HepG2 (cell line): ENCODE results near the gene DMXL1. TPM values are rescaled to one million over a fixed set of nuclear protein-coding genes. Genes with fewer than 3 reads are reported as not detected.

ENCODE experiments used
- ATAC-seq: fragments of 200-7000 bp; cut with Tn5 transposase; 3 replicates; pipeline ENCODE4 v1.9.1; 2020; ENCODE audit warnings: mild to moderate bottlenecking, moderate library complexity
- BruUV-seq: library from RNA; stranded (reverse); fragments of 400-500 nt; replicated peaks from 2 replicates; lab custom pipeline; 2021; lab: Mats Ljungman, UMichigan
- CTCF ChIA-PET: fragments of 300-600 bp; formaldehyde crosslinking; extraction: SDS; loops from one replicate; lab custom pipeline; 2021; ENCODE audit warnings: low total read pairs, inconsistent platforms, low intra/inter-chr PET ratio; lab: Yijun Ruan, JAX
- POLR2A ChIA-PET: fragments of 350-600 bp; sonication (Branson Sonifier 250); formaldehyde crosslinking; loops from one replicate; lab custom pipeline; 2020; ENCODE audit warnings: antibody characterized with exemption, inconsistent platforms; lab: Yijun Ruan, JAX
- DNase-seq: peaks from one replicate; pipeline ENCODE4 v3.0.0-alpha.2; 2015; ENCODE audit warnings: low spot score
- FAIRE-seq: peaks from 3 replicates; lab custom pipeline; 2011; peaks lifted over from hg19 to GRCh38; lab: Jason Lieb, UNC
- H2AFZ ChIP-seq: one replicate; pipeline ENCODE4 v1.6.1; 2011; ENCODE audit warnings: low read length, inconsistent platforms
- H3K27ac ChIP-seq: fragments of 300-600 bp; 3 replicates; pipeline ENCODE4 v1.8.0; 2011; ENCODE audit warnings: mixed run types, mild to moderate bottlenecking, mixed read lengths, low read length, inconsistent platforms; ENCODE audit not compliant: insufficient read depth; ENCODE audit errors: extremely low read length
- H3K27me3 ChIP-seq, 2 experiments: fragments of 200-600 bp in 1 of 2; 2 replicates in 1 of 2; 3 replicates in 1 of 2; pipeline versions ENCODE4 v1.6.0 to v1.8.0; 2011; ENCODE audit warnings: low read length in 2 of 2, mild to moderate bottlenecking in 2 of 2, moderate library complexity in 2 of 2, inconsistent platforms in 1 of 2; ENCODE audit not compliant: insufficient read depth in 2 of 2, control insufficient read depth in 1 of 2
- H3K36me3 ChIP-seq, 2 experiments: fragments of 200-600 bp in 1 of 2; replicated peaks in 1 of 2; 2 replicates in 1 of 2; 3 replicates in 1 of 2; pipeline versions ENCODE4 v1.5.1 to v1.8.0; 2011; ENCODE audit warnings: low read length in 2 of 2, inconsistent platforms in 1 of 2; ENCODE audit not compliant: insufficient read depth in 2 of 2, control insufficient read depth in 1 of 2
- H3K4me1 ChIP-seq: 2 replicates; pipeline ENCODE4 v1.5.1; 2012; ENCODE audit warnings: low read length, inconsistent platforms; ENCODE audit not compliant: insufficient read depth
- H3K4me2 ChIP-seq: 2 replicates; pipeline ENCODE4 v1.6.0; 2011; ENCODE audit warnings: low read depth, low read length, inconsistent platforms
- H3K4me3 ChIP-seq, 3 experiments: fragments of 200-600 bp in 1 of 3; sonication (generic), shearing (Covaris generic) in 1 of 3; replicated peaks in 1 of 3; 2 replicates each; pipeline ENCODE4 v1.5.1; 2011 to 2016; ENCODE audit warnings: low read length in 3 of 3, inconsistent platforms in 2 of 3, low read depth in 2 of 3, mild to moderate bottlenecking in 2 of 3, control low read depth in 1 of 3, mixed read lengths in 1 of 3; ENCODE audit not compliant: insufficient read depth in 1 of 3
- H3K79me2 ChIP-seq: one replicate; pipeline ENCODE4 v1.6.1; 2011; ENCODE audit warnings: low read length, inconsistent platforms; ENCODE audit not compliant: insufficient read depth
- H3K9ac ChIP-seq: 2 replicates; pipeline ENCODE4 v1.6.0; 2011; ENCODE audit warnings: mild to moderate bottlenecking, low read depth, low read length, inconsistent platforms; ENCODE audit not compliant: insufficient read depth
- H3K9me3 ChIP-seq: 2 replicates; pipeline ENCODE4 v1.5.1; 2012; ENCODE audit warnings: mild to moderate bottlenecking, low read length
- H4K20me1 ChIP-seq: 2 replicates; pipeline ENCODE4 v1.6.0; 2011; ENCODE audit warnings: inconsistent platforms, mild to moderate bottlenecking, low read length, moderate library complexity; ENCODE audit not compliant: insufficient read depth
- ATRX ChIP-seq: sonication (generic); formaldehyde crosslinking; IDR thresholded peaks from 2 replicates; pipeline ENCODE4 v1.4.0; 2020; ENCODE audit warnings: missing genetic modification reagents, borderline replicate concordance
- ERF ChIP-seq: IDR thresholded peaks from 2 replicates; pipeline ENCODE4 v1.6.1; 2018; ENCODE audit warnings: missing biosample characterization, missing genetic modification reagents
- GABPA ChIP-seq, 2 experiments: IDR thresholded peaks; 2 replicates each; pipeline ENCODE4 v1.6.1; 2011 to 2016; ENCODE audit warnings: low read depth in 2 of 2, low read length in 1 of 2, missing biosample characterization in 1 of 2, missing genetic modification characterization in 1 of 2
- HOXA7 ChIP-seq: sonication (generic); formaldehyde crosslinking; IDR thresholded peaks from 2 replicates; pipeline ENCODE4 v1.8.1; 2022; ENCODE audit warnings: mild to moderate bottlenecking, missing genetic modification reagents, moderate library complexity
- RARG ChIP-seq: sonication (generic); formaldehyde crosslinking; IDR thresholded peaks from 2 replicates; pipeline ENCODE4 v1.4.0; 2020; ENCODE audit warnings: low read depth, mild to moderate bottlenecking, missing genetic modification reagents
- ZBTB7B ChIP-seq: sonication (generic); formaldehyde crosslinking; IDR thresholded peaks from 2 replicates; pipeline ENCODE4 v1.4.0; 2020; ENCODE audit warnings: missing genetic modification reagents
- ZNF878 ChIP-seq: sonication (generic); formaldehyde crosslinking; IDR thresholded peaks from 2 replicates; pipeline ENCODE4 v1.8.1; 2023; ENCODE audit warnings: mild to moderate bottlenecking, missing genetic modification reagents, moderate library complexity
- ZSCAN31 ChIP-seq: sonication (generic); formaldehyde crosslinking; IDR thresholded peaks from 2 replicates; pipeline ENCODE4 v1.5.0; 2020; ENCODE audit warnings: low read depth, mild to moderate bottlenecking, missing genetic modification reagents
- WGBS: methylation state at CpG from one replicate; pipeline ENCODE4 v1.1.6; 2017; ENCODE audit warnings: low lambda C conversion rate; 5-methylcytosine and 5-hydroxymethylcytosine counted together
- in situ Hi-C: cut with HindIII; loops from 2 replicates; pipeline ENCODE4 v1.10.0; 2017; ENCODE audit warnings: low pct_unique_long_range_greater_than_20kb; ENCODE audit not compliant: extremely low pct_ligation_motif_present
- intact Hi-C: fragments of 100-400 bp; cut with micrococcal nuclease; formaldehyde crosslinking; loops from one replicate; pipeline ENCODE4 v1.10.0; 2022; ENCODE audit not compliant: unreplicated experiment
- polyA plus RNA-seq, 8 experiments: library from polyadenylated mRNA; depleted of rRNA in 3 of 8; stranded (reverse) in 7 of 8; unstranded in 1 of 8; fragments of >200 nt; fragmentation: Illumina TruSeq in 4 of 8; extraction: Trizol in 4 of 8; gene quantifications; 2 replicates each; pipeline versions ENCODE4 v1.2.1 to v1.2.3, GENCODE V29; 2011 to 2016; ENCODE audit warnings: low read depth in 4 of 8, missing spikeins in 1 of 8, mixed read lengths in 1 of 8; ENCODE audit not compliant: insufficient read depth in 1 of 8
- total RNA-seq, 5 experiments: library from RNA; depleted of rRNA; stranded (reverse); fragments of >200 nt; fragmentation: Illumina TruSeq; extraction: Trizol; gene quantifications; 2 replicates each; pipeline ENCODE4 v1.2.3, GENCODE V29; 2016; ENCODE audit warnings: low read depth in 1 of 5
- TF ChIP-seq, protein P1 (sequence below): IDR thresholded peaks from 2 replicates; pipeline ENCODE4 v1.4.0; 2020; ENCODE audit warnings: mild to moderate bottlenecking, missing genetic modification reagents
- TF ChIP-seq, protein P2 (sequence below): IDR thresholded peaks from 2 replicates; pipeline ENCODE4 v1.6.1; 2016; ENCODE audit warnings: mild to moderate bottlenecking
- TF ChIP-seq, protein P3 (sequence below): sonication (generic); formaldehyde crosslinking; IDR thresholded peaks from 2 replicates; pipeline ENCODE4 v1.4.0; 2020; ENCODE audit warnings: missing genetic modification reagents
- TF ChIP-seq, protein P4 (sequence below): sonication (generic); formaldehyde crosslinking; IDR thresholded peaks from 2 replicates; pipeline ENCODE4 v1.8.0; 2023; ENCODE audit warnings: mild to moderate bottlenecking, missing genetic modification reagents
- TF ChIP-seq, protein P5 (sequence below): sonication (generic); formaldehyde crosslinking; IDR thresholded peaks from 2 replicates; pipeline ENCODE4 v1.4.0; 2020; ENCODE audit warnings: missing genetic modification reagents

Gene DMXL1
- total and polyA plus RNA-seq, 2 of the 13 experiments (the other 11 are each of a cell fraction or from before 2014, with no cell fraction given) = 6.9 to 18.6 TPM

DNA sequence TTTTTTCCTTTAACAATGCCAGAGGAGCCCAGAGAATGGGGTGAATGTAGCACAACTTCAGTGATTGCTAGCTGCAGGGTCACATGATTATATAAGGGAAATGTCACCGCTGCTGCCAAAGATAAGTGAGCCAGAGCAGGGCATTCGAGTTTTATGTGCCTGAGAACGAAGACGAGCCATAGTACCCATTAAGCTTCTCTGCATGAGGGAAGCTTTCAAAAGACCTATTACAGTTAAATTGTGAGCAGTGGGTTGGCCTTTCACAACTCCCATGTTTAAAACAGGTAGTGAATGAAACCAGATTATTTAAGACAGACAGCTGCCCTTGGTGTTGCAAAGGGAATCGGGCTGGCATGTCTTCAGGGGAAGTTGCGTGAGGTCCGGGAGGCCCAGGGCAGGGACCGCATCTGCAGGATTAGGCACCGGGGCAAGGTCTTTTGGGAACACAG is 202.5 kb downstream of the DMXL1 start:
- no peaks in the 10 kb centered on the region; a peak in 1 of 5 replicates for H3K27me3 ChIP-seq
- intact Hi-C loops = no loop called here
- no peak for TF ChIP-seq GABPA (IDR thresholded peaks at IDR 0.05; ENCODE audit: low read depth, low read length)
- TF ChIP-seq GABPA (CRISPR knock-in tag; IDR thresholded peaks at IDR 0.05; ENCODE audit: low read depth) = no peak
- TF ChIP-seq ZNF878 (CRISPR knock-in tag) = no peak
- TF ChIP-seq, protein P1, sequence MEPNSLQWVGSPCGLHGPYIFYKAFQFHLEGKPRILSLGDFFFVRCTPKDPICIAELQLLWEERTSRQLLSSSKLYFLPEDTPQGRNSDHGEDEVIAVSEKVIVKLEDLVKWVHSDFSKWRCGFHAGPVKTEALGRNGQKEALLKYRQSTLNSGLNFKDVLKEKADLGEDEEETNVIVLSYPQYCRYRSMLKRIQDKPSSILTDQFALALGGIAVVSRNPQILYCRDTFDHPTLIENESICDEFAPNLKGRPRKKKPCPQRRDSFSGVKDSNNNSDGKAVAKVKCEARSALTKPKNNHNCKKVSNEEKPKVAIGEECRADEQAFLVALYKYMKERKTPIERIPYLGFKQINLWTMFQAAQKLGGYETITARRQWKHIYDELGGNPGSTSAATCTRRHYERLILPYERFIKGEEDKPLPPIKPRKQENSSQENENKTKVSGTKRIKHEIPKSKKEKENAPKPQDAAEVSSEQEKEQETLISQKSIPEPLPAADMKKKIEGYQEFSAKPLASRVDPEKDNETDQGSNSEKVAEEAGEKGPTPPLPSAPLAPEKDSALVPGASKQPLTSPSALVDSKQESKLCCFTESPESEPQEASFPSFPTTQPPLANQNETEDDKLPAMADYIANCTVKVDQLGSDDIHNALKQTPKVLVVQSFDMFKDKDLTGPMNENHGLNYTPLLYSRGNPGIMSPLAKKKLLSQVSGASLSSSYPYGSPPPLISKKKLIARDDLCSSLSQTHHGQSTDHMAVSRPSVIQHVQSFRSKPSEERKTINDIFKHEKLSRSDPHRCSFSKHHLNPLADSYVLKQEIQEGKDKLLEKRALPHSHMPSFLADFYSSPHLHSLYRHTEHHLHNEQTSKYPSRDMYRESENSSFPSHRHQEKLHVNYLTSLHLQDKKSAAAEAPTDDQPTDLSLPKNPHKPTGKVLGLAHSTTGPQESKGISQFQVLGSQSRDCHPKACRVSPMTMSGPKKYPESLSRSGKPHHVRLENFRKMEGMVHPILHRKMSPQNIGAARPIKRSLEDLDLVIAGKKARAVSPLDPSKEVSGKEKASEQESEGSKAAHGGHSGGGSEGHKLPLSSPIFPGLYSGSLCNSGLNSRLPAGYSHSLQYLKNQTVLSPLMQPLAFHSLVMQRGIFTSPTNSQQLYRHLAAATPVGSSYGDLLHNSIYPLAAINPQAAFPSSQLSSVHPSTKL (CRISPR knock-in tag) = no peak
- TF ChIP-seq, protein P2, sequence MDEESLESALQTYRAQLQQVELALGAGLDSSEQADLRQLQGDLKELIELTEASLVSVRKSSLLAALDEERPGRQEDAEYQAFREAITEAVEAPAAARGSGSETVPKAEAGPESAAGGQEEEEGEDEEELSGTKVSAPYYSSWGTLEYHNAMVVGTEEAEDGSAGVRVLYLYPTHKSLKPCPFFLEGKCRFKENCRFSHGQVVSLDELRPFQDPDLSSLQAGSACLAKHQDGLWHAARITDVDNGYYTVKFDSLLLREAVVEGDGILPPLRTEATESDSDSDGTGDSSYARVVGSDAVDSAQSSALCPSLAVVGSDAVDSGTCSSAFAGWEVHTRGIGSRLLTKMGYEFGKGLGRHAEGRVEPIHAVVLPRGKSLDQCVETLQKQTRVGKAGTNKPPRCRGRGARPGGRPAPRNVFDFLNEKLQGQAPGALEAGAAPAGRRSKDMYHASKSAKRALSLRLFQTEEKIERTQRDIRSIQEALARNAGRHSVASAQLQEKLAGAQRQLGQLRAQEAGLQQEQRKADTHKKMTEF (CRISPR knock-in tag) = no peak
- TF ChIP-seq, protein P3, sequence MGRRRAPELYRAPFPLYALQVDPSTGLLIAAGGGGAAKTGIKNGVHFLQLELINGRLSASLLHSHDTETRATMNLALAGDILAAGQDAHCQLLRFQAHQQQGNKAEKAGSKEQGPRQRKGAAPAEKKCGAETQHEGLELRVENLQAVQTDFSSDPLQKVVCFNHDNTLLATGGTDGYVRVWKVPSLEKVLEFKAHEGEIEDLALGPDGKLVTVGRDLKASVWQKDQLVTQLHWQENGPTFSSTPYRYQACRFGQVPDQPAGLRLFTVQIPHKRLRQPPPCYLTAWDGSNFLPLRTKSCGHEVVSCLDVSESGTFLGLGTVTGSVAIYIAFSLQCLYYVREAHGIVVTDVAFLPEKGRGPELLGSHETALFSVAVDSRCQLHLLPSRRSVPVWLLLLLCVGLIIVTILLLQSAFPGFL (CRISPR knock-in tag) = no peak
- TF ChIP-seq, protein P4, sequence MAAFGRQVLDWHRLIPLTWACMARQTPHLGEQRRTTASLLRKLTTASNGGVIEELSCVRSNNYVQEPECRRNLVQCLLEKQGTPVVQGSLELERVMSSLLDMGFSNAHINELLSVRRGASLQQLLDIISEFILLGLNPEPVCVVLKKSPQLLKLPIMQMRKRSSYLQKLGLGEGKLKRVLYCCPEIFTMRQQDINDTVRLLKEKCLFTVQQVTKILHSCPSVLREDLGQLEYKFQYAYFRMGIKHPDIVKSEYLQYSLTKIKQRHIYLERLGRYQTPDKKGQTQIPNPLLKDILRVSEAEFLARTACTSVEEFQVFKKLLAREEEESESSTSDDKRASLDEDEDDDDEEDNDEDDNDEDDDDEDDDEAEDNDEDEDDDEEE (CRISPR knock-in tag) = no peak
- TF ChIP-seq, protein P5, sequence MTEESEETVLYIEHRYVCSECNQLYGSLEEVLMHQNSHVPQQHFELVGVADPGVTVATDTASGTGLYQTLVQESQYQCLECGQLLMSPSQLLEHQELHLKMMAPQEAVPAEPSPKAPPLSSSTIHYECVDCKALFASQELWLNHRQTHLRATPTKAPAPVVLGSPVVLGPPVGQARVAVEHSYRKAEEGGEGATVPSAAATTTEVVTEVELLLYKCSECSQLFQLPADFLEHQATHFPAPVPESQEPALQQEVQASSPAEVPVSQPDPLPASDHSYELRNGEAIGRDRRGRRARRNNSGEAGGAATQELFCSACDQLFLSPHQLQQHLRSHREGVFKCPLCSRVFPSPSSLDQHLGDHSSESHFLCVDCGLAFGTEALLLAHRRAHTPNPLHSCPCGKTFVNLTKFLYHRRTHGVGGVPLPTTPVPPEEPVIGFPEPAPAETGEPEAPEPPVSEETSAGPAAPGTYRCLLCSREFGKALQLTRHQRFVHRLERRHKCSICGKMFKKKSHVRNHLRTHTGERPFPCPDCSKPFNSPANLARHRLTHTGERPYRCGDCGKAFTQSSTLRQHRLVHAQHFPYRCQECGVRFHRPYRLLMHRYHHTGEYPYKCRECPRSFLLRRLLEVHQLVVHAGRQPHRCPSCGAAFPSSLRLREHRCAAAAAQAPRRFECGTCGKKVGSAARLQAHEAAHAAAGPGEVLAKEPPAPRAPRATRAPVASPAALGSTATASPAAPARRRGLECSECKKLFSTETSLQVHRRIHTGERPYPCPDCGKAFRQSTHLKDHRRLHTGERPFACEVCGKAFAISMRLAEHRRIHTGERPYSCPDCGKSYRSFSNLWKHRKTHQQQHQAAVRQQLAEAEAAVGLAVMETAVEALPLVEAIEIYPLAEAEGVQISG = no peak
- no peak for TF ChIP-seq HOXA7
- TF ChIP-seq ERF = no peak
- TF ChIP-seq RARG = no peak
- no peak for TF ChIP-seq ZSCAN31 (CRISPR knock-in tag)
- TF ChIP-seq ATRX (CRISPR knock-in tag) = no peak
- no peak for TF ChIP-seq ZBTB7B (CRISPR knock-in tag)
- H3K4me2 ChIP-seq = no peak overlapping the region
- peaks cover 44% of the 10 kb centered on the region for H3K4me1 ChIP-seq
- 94% methylated on average over 9 of the region's 9 CpGs for WGBS
- DNase-seq (no peak), ATAC-seq (no peak), FAIRE-seq (no peak)
- no peaks in the 10 kb centered on the region for H4K20me1 ChIP-seq
- ChIA-PET CTCF (no interaction called here), POLR2A (no interaction called here)
- H3K27ac ChIP-seq = no peak overlapping the region
- H3K4me3 ChIP-seq = no peak overlapping the region
- no peaks in the 10 kb centered on the region for H3K9me3 ChIP-seq
- H3K79me2 ChIP-seq = peaks cover 3% of the 10 kb centered on the region
- H2AFZ ChIP-seq = no peak overlapping the region
- in situ Hi-C loops = no loop called here
- BruUV-seq = no TSS peak
- H3K36me3 ChIP-seq = no peaks in the 10 kb centered on the region
- H3K9ac ChIP-seq = no peak overlapping the region
